Keratinocyte (primary cell): ENCODE data around the gene RASSF7. TPM values are rescaled to one million over a fixed set of nuclear protein-coding genes. Genes with fewer than 3 reads are reported as not detected.

Experiments
- DNase-seq: peaks from one replicate; pipeline ENCODE4 v3.0.0-alpha.2; 2011; ENCODE audit warnings: low read depth, missing footprints, low spot score
- FAIRE-seq: peaks from 2 replicates; lab custom pipeline; 2011; peaks lifted over from hg19 to GRCh38; lab: Jason Lieb, UNC
- H2AFZ ChIP-seq: 2 replicates; pipeline ENCODE4 v1.6.0; 2012; ENCODE audit warnings: low read length, control low read depth, inconsistent platforms; ENCODE audit not compliant: control insufficient read depth
- H3K27ac ChIP-seq: 2 replicates; pipeline ENCODE4 v1.5.1; 2011; ENCODE audit warnings: low read length; ENCODE audit not compliant: control insufficient read depth, insufficient read depth
- H3K27me3 ChIP-seq: 3 replicates; pipeline ENCODE4 v1.6.0; 2011; ENCODE audit warnings: low read length; ENCODE audit not compliant: control insufficient read depth, insufficient read depth; ENCODE audit errors: extremely low read depth
- H3K36me3 ChIP-seq, 2 experiments: 2 replicates in 1 of 2; 3 replicates in 1 of 2; pipeline ENCODE4 v1.5.1; 2011; ENCODE audit warnings: low read length in 2 of 2, mild to moderate bottlenecking in 1 of 2; ENCODE audit not compliant: control insufficient read depth in 2 of 2, insufficient read depth in 2 of 2; ENCODE audit errors: extremely low read depth in 1 of 2
- H3K4me1 ChIP-seq: 3 replicates; pipeline ENCODE4 v1.5.1; 2011; ENCODE audit warnings: low read length; ENCODE audit not compliant: control insufficient read depth, insufficient read depth; ENCODE audit errors: extremely low read depth
- H3K4me2 ChIP-seq: 3 replicates; pipeline ENCODE4 v1.6.0; 2011; ENCODE audit warnings: low read depth, low read length; ENCODE audit not compliant: control insufficient read depth, insufficient read depth; ENCODE audit errors: extremely low read depth
- H3K4me3 ChIP-seq, 3 experiments: fragments of 200-600 bp in 1 of 3; sonication (generic) in 1 of 3; 2 replicates in 2 of 3; 3 replicates in 1 of 3; pipeline ENCODE4 v1.5.1; 2011 to 2016; ENCODE audit warnings: low read length in 3 of 3, mild to moderate bottlenecking in 3 of 3, control low read depth in 2 of 3, inconsistent platforms in 1 of 3, low read depth in 1 of 3, mixed read lengths in 1 of 3, mixed run types in 1 of 3, moderate library complexity in 1 of 3; ENCODE audit not compliant: control insufficient read depth in 2 of 3, insufficient read depth in 2 of 3; ENCODE audit errors: extremely low read depth in 1 of 3
- H3K79me2 ChIP-seq: 2 replicates; pipeline ENCODE4 v1.6.0; 2012; ENCODE audit warnings: low read length; ENCODE audit not compliant: control insufficient read depth, insufficient read depth
- H3K9ac ChIP-seq: 3 replicates; pipeline ENCODE4 v1.6.0; 2011; ENCODE audit warnings: low read length; ENCODE audit not compliant: control insufficient read depth, insufficient read depth; ENCODE audit errors: extremely low read depth
- H3K9me1 ChIP-seq: 3 replicates; pipeline ENCODE4 v1.6.0; 2011; ENCODE audit warnings: low read length; ENCODE audit not compliant: control insufficient read depth, insufficient read depth; ENCODE audit errors: extremely low read depth
- H3K9me3 ChIP-seq: 2 replicates; pipeline ENCODE4 v1.5.1; 2012; ENCODE audit warnings: low read depth, low read length; ENCODE audit not compliant: control insufficient read depth
- H4K20me1 ChIP-seq: 3 replicates; pipeline ENCODE4 v1.6.0; 2011; ENCODE audit warnings: low read length; ENCODE audit not compliant: control insufficient read depth, insufficient read depth; ENCODE audit errors: extremely low read depth
- CTCF ChIP-seq, 3 experiments: IDR thresholded peaks in 1 of 3; conservative IDR thresholded peaks in 1 of 3; optimal IDR thresholded peaks in 1 of 3; 2 replicates in 2 of 3; 3 replicates in 1 of 3; pipeline versions ENCODE3 to v1.5.1; 2011; ENCODE audit warnings: low read length in 3 of 3, mild to moderate bottlenecking in 3 of 3, moderate library complexity in 2 of 3, control low read depth in 1 of 3, inconsistent platforms in 1 of 3; ENCODE audit not compliant: insufficient read depth in 2 of 3; ENCODE audit errors: extremely low read depth in 1 of 3
- EZH2 ChIP-seq: IDR thresholded peaks from one replicate; pipeline ENCODE4 v1.6.1; 2012; ENCODE audit warnings: inconsistent platforms, mild to moderate bottlenecking, low read length, moderate library complexity
- dilution Hi-C: fragments of 300-500 bp; cut with MboI; formaldehyde crosslinking; loops from one replicate; pipeline ENCODE4 v1.7.0; 2020; ENCODE audit warnings: low sequenced_read_pairs; ENCODE audit not compliant: extremely low pct_ligation_motif_present
- polyA plus RNA-seq, 5 experiments: library from polyadenylated mRNA; depleted of rRNA in 3 of 5; stranded (reverse) in 3 of 5; stranded (forward) in 1 of 5; unstranded in 1 of 5; fragments of >200 nt; gene quantifications; 1 replicate in 1 of 5; 2 replicates in 3 of 5; 3 replicates in 1 of 5; pipeline versions ENCODE4 v1.2.1 to v1.2.3, GENCODE V29; 2011 to 2012; ENCODE audit warnings: missing spikeins in 2 of 5, low read depth in 1 of 5, low replicate concordance in 1 of 5

Gene RASSF7
- polyA plus RNA-seq, 1 donor (not counting 4 experiments of a cell fraction or from before 2014, with no cell fraction given), result 24.3 TPM

GRCh38 chr11:562046-562645, 1.4 kb downstream of the RASSF7 start:
- H3K4me1 ChIP-seq, result peaks cover 16% of the 10 kb centered on the region
- no peaks in the 10 kb centered on the region for H3K9me3 ChIP-seq
- FAIRE-seq, result no peak
- DNase-seq, result no peak
- peak overlapping the region; percentile 73 for H3K9ac ChIP-seq
- H3K4me3 ChIP-seq, result peak overlapping the region; percentile 62 to 91 (median 74)
- no peaks in the 10 kb centered on the region for H4K20me1 ChIP-seq
- TF ChIP-seq EZH2, result no peak
- TF ChIP-seq CTCF (optimal IDR thresholded peaks at IDR 0.05 in 1 of 3, IDR thresholded peaks at IDR 0.05 in 1 of 3, conservative IDR thresholded peaks at IDR 0.05 in 1 of 3; ENCODE audit: extremely low read depth in 1 of 3, insufficient read depth in 2 of 3, low read length in 3 of 3), result no peak
- peak overlapping the region; percentile 93 for H3K4me2 ChIP-seq
- no peak overlapping the region for H2AFZ ChIP-seq
- H3K79me2 ChIP-seq, result peaks cover 17% of the 10 kb centered on the region
- no peaks in the 10 kb centered on the region for H3K9me1 ChIP-seq
- dilution Hi-C loops, result no loop called here
- peaks cover 3% of the 10 kb centered on the region for H3K27me3 ChIP-seq
- H3K27ac ChIP-seq, result no peak overlapping the region
- H3K36me3 ChIP-seq, result peaks cover 4 to 18% of the 10 kb centered on the region in 2 experiments

GRCh38 chr11:563066-563811, 2.5 kb downstream of the RASSF7 start:
- H3K36me3 ChIP-seq, result peaks cover 4 to 18% of the 10 kb centered on the region in 2 experiments
- peaks cover 21% of the 10 kb centered on the region for H3K4me1 ChIP-seq
- H3K79me2 ChIP-seq, result peaks cover 21% of the 10 kb centered on the region
- dilution Hi-C loops, result no loop called here
- no peaks in the 10 kb centered on the region for H3K27me3 ChIP-seq
- H2AFZ ChIP-seq, result no peak overlapping the region
- no peaks in the 10 kb centered on the region for H3K9me1 ChIP-seq
- no peak overlapping the region for H3K4me3 ChIP-seq
- no peak overlapping the region for H3K9ac ChIP-seq
- no peak for DNase-seq
- TF ChIP-seq CTCF (optimal IDR thresholded peaks at IDR 0.05 in 1 of 3, IDR thresholded peaks at IDR 0.05 in 1 of 3, conservative IDR thresholded peaks at IDR 0.05 in 1 of 3; ENCODE audit: extremely low read depth in 1 of 3, insufficient read depth in 2 of 3, low read length in 3 of 3) (no peak), EZH2 (no peak)
- H4K20me1 ChIP-seq, result no peaks in the 10 kb centered on the region
- H3K9me3 ChIP-seq, result no peaks in the 10 kb centered on the region
- H3K4me2 ChIP-seq, result no peak overlapping the region
- FAIRE-seq, result no peak
- H3K27ac ChIP-seq, result no peak overlapping the region
